ENCODE measurements around the gene XXYLT1. TPM values are rescaled to one million over a fixed set of nuclear protein-coding genes. Genes with fewer than 3 reads are reported as not detected.

The XXYLT1 gene
- total RNA-seq, 2 experiments from 2014 or later: 3.1 to 3.7 TPM

DNA sequence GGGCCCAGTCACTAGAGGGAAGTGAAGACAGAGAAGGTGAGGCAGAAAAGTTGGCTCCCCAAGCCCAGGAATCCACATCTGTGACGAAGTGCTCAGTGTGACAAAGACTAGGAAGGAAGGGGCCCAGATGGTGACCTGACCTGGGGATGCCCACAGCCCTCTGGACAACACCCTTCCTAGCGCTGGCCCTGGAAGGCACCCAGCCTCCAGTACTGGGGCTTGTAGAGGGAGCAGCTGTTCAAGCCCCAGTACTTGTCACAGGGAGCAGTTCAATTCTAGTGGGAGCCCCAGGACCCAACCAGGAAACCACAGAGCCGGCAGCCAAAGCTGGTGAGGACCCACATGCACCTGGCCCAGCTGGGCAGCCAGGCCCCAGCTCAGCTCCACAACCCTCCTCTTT is 190.8 kb downstream of the XXYLT1 start:
- CTCF ChIA-PET: no interaction called here
- no peaks in the 10 kb centered on the region for H3K27me3 ChIP-seq (ENCODE audit: control insufficient read depth in 1 of 2, insufficient read depth in 2 of 2, low read length in 2 of 2)
- intact Hi-C loops (cut with DNase I, micrococcal nuclease): no loop called here
- H3K27me3 Mint-ChIP-seq: no peaks in the 10 kb centered on the region
- ATAC-seq (ENCODE audit: poor library complexity) (no peak), DNase-seq (peak in 2 of 14 experiments; percentile 22 to 52)
- H3K36me3 ChIP-seq (ENCODE audit: insufficient read depth, low read length): no peaks in the 10 kb centered on the region
- TF ChIP-seq, protein P1, sequence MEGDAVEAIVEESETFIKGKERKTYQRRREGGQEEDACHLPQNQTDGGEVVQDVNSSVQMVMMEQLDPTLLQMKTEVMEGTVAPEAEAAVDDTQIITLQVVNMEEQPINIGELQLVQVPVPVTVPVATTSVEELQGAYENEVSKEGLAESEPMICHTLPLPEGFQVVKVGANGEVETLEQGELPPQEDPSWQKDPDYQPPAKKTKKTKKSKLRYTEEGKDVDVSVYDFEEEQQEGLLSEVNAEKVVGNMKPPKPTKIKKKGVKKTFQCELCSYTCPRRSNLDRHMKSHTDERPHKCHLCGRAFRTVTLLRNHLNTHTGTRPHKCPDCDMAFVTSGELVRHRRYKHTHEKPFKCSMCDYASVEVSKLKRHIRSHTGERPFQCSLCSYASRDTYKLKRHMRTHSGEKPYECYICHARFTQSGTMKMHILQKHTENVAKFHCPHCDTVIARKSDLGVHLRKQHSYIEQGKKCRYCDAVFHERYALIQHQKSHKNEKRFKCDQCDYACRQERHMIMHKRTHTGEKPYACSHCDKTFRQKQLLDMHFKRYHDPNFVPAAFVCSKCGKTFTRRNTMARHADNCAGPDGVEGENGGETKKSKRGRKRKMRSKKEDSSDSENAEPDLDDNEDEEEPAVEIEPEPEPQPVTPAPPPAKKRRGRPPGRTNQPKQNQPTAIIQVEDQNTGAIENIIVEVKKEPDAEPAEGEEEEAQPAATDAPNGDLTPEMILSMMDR (IDR thresholded peaks at IDR 0.05): no peak
- no peak overlapping the region for H3K4me3 Mint-ChIP-seq
- no peak overlapping the region for H3K27ac ChIP-seq (ENCODE audit: low read depth in 1 of 2, low read length in 2 of 2)
- no peaks in the 10 kb centered on the region for H3K9me3 ChIP-seq (ENCODE audit: control insufficient read depth in 1 of 2, insufficient read depth in 1 of 2, low read length in 2 of 2)
- no peaks in the 10 kb centered on the region for H3K4me1 ChIP-seq (ENCODE audit: insufficient read depth, low read length)
- H3K9me3 Mint-ChIP-seq: no peaks in the 10 kb centered on the region
- H3K4me1 Mint-ChIP-seq (ENCODE audit: low read depth): no peaks in the 10 kb centered on the region
- no peak overlapping the region for H3K4me3 ChIP-seq (ENCODE audit: low read length)
- H3K36me3 Mint-ChIP-seq (ENCODE audit: low read depth): no peaks in the 10 kb centered on the region
- H3K27ac Mint-ChIP-seq: no peak overlapping the region
- POLR2A ChIA-PET: no interaction called here

DNA sequence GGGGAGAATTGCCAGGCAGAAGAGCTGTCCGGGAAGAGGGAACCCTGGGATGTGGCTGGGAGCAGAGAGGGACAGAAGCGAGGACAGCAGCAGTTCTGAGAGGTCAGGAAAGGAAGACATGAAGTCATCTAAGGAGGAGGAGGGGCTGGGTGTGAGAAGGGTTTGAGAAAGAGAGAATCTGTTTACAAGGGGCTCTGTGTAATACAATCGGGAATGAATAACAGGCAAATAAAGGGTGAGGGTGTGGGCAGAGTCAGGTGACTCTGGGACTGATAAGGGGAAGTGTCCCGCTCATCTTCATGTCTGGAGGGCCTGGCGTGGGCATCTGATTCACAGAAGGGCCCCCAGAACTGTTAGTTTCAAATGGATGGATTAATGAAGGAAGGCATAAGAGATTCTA is 191.3 kb downstream of the XXYLT1 start:
- no peaks in the 10 kb centered on the region for H3K27me3 ChIP-seq (ENCODE audit: control insufficient read depth in 1 of 2, insufficient read depth in 2 of 2, low read length in 2 of 2)
- Mint-ChIP-seq H3K36me3 (ENCODE audit: low read depth) (no peaks in the 10 kb centered on the region), H3K9me3 (no peaks in the 10 kb centered on the region), H3K27ac (no peak overlapping the region), H3K4me3 (no peak overlapping the region), H3K27me3 (no peaks in the 10 kb centered on the region), H3K4me1 (ENCODE audit: low read depth) (no peaks in the 10 kb centered on the region)
- no peaks in the 10 kb centered on the region for H3K9me3 ChIP-seq (ENCODE audit: control insufficient read depth in 1 of 2, insufficient read depth in 1 of 2, low read length in 2 of 2)
- ATAC-seq (ENCODE audit: poor library complexity) (no peak), DNase-seq (peak in 1 of 14 experiments; percentile 18)
- intact Hi-C loops (cut with DNase I, micrococcal nuclease): no loop called here
- no peak overlapping the region for H3K4me3 ChIP-seq (ENCODE audit: low read length)
- CTCF ChIA-PET: interaction anchor here (1.0 kb wide), 1 partner anchor 27 kb away, joined by 3 read pairs; no protein-coding TSS in a partner anchor
- no peaks in the 10 kb centered on the region for H3K36me3 ChIP-seq (ENCODE audit: insufficient read depth, low read length)
- POLR2A ChIA-PET: no interaction called here
- H3K4me1 ChIP-seq (ENCODE audit: insufficient read depth, low read length): no peaks in the 10 kb centered on the region
- TF ChIP-seq, protein P1 (IDR thresholded peaks at IDR 0.05): no peak
- H3K27ac ChIP-seq (ENCODE audit: low read depth in 1 of 2, low read length in 2 of 2): no peak overlapping the region

DNA sequence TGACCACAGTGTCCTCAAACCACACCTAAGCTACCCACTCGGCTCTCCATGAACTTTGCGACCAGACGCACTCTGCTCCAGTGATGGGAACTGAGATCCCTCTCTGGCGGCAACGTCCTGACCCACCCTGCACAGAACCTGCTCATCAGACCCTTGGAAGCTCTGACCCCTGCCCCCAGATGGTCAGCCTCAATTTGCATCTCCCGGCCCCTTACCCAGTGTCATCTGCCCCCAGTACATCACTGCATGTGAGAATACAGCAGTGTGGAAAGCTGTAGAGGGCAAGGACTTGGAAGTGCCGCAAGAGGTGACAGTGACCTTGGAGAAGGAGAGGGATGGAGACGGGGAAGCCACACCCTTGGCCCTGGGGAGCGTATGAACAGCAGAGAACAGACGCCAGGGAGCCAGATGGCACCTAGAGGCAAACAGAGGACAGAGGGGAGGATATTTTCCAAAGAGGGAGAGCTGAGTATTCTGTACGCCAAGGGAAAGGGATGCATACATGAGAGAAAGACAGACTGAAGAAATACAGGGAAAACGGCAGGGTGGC is 192.0 kb downstream of the XXYLT1 start:
- H3K27ac Mint-ChIP-seq: no peak overlapping the region
- DNase-seq: no peak
- POLR2A ChIA-PET: no interaction called here

More for the DNA sequence above, 192.0 kb downstream of the XXYLT1 start:
- TF ChIP-seq, protein P1 (IDR thresholded peaks at IDR 0.05): no peak
- Mint-ChIP-seq H3K9me3 (no peaks in the 10 kb centered on the region), H3K27me3 (no peaks in the 10 kb centered on the region), H3K4me3 (no peak overlapping the region), H3K36me3 (ENCODE audit: low read depth) (no peaks in the 10 kb centered on the region), H3K4me1 (ENCODE audit: low read depth) (no peaks in the 10 kb centered on the region)
- Histone ChIP-seq H3K27ac (ENCODE audit: low read depth in 1 of 2, low read length in 2 of 2) (no peak overlapping the region), H3K27me3 (ENCODE audit: control insufficient read depth in 1 of 2, insufficient read depth in 2 of 2, low read length in 2 of 2) (no peaks in the 10 kb centered on the region), H3K4me1 (ENCODE audit: insufficient read depth, low read length) (no peaks in the 10 kb centered on the region), H3K36me3 (ENCODE audit: insufficient read depth, low read length) (no peaks in the 10 kb centered on the region), H3K4me3 (ENCODE audit: low read length) (no peak overlapping the region), H3K9me3 (ENCODE audit: control insufficient read depth in 1 of 2, insufficient read depth in 1 of 2, low read length in 2 of 2) (no peaks in the 10 kb centered on the region)
- intact Hi-C loops (cut with DNase I, micrococcal nuclease): no loop called here
- CTCF ChIA-PET: interaction anchor here (1.0 kb wide), 1 partner anchor 27 kb away, joined by 3 read pairs; no protein-coding TSS in a partner anchor
- no peak for ATAC-seq (ENCODE audit: poor library complexity)
